ENCODE results near the gene FOXP1.

The FOXP1 gene

DNA sequence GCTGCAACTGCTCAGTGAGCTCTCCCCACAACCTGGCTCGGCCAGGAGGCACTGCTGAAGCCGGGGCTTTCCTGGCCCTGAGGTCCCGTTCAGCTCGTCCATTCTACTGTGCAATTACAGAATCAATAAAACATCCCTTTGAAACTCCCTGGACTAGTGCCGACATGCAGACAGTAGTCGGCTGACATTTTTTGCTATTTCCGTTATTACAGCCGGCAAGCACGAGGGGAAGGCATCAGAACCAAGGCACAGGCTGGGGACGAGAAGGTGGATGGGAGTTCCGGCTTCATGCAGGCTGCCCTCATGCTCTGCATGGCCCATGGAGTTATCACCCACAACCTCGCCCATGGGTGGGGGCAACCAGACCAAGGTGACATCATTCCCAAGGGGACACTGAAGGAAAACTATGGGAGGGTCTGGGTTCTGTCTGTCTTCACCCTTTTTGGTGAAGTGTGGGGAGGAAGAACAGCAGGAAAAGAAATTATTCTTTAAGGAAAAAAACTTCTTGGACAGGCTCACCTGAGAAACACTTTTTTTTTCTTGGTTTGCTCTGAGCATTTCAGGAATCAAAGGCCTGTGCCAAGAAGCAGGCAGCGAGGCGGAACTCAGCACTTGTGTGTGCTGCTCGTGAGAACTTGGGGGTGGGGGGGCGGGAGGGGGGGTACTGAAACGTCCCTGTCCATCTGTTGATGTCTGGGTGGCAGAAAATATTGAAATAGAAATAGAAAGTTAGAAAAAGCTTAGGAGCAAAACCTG is 154.5 kb downstream of the FOXP1 start:
- no peak for DNase-seq (ENCODE audit: low read depth in 2 of 2)

DNA sequence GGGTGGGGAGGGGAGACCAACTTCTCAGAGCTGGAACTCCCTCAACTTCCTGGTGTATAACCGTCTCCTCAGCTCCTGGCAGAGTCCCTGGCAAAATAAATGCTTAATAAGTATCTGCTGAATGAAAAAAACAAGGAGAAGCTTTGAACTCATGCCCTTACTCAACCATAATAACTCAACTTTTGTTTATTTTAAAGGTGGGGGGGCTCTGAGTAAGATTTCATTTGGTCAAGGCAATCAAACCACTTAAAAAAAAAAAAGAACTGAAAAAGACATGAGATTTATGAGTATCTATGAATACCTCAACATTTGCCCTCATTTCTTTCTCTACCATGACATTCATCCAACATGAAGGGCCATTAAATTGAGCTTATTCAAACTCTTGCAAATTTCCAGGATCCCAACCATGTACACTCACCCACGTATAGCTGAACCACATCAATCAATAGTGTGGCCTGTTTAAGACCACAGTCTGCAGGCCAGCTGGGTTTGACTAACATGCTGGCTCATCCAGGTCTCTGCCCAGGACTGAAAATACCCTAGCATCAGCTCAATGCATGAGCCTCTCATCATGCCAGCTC is 157.9 kb downstream of the FOXP1 start:
- no peak for DNase-seq (ENCODE audit: low read depth in 2 of 2)

DNA sequence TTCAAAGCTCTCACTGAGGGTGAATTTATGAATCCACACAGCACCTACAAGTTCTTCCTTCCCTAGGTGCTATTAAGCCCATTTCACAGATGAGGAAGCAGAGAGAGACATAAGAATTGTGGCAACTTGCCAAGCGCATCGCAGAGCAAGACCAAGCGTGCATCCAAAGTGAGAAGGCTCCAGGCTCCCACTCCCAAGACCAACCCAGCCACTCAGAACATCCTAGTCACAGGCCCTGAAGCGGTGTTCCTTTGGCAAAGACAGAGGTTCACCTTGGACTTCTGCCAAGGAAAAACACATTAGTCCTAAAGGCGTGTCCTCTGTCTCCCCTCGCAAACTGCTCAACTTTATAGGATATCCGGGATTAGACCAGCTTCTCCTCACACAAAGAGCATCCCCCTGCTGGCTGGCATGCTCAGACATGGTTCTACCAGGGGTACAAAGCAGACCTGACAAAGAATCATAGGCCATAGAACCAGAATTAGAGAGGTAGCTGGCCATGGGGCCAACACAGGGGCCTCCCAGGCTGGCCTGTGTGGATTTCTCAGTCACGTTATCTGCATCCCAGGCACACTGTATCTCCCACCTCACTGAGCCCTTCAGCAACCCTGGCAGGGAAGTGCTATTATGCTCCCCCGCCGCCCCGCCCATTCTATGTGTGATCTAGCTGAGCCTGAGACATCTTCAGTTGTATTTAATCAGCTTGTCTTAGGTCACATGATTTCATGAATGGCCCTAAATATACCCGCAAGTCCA is 160.2 kb downstream of the FOXP1 start:
- no peak for DNase-seq (ENCODE audit: low read depth in 2 of 2)

DNA sequence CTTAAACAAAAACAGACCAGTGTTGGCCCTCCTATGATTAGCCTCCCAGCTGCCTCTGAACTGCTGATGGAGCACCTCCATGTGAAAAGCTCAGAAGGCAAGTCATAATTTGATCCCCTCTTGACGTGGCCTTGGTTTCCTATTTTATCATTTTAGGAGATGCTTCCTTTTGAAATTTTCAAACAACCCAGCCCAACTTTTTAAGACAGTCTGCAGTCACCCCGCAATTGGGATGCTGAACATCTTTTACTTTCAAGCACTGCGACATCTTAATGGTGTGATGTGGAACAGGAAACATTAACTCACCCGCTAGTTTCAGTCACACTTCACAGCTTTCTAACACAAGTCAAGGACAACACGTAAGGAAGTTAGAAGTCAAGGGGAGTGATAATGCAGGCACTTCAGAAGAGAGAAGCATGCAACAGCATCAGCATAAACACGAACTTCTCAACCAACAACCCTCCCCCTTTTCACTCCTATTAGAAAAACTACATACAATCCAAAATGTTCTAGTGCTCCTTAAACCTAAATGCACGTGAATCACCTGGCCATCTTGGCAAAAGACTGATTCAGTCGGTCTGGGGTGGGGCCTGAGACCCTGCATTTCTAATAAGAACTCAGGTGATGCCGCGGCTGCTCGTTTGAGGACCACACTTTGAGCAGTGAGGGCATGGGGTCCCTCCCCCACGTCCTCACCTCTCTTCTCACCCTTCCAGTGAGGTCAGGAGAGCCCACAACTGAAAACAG is 161.5 kb downstream of the FOXP1 start:
- DNase-seq (ENCODE audit: low read depth in 2 of 2): no peak

- DNase-seq (ENCODE audit: low read depth in 2 of 2): no peak
These were observed 162.1 kb downstream of the FOXP1 start for GRCh38 chr3:71421475-71421819.

DNA sequence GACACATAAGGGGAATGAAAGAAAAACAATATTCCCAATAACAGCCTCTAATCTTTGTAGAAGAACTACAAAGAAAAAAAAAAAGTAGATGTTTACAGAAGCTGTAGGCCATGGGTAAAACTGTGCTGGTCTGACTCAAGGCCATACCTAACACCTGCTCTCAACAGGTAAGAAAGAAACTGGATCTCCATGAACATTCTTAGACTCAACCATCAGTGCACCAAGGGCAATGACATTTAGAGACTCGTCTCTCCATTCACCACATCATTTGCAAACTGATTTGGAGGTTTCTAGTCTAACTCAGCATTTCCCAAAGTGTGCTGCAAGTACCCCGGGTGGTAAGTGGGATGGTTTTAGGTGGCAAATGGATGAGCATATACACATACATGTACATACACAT is 164.2 kb downstream of the FOXP1 start:
- no peak for DNase-seq (ENCODE audit: low read depth in 2 of 2)

- DNase-seq (ENCODE audit: low read depth in 2 of 2): no peak
These were observed 165.7 kb downstream of the FOXP1 start for GRCh38 chr3:71417791-71418190.

- DNase-seq (ENCODE audit: low read depth in 2 of 2): no peak
These were observed 166.7 kb downstream of the FOXP1 start for GRCh38 chr3:71416876-71417275.

GRCh38 chr3:71415681-71416122 is 167.8 kb downstream of the FOXP1 start:
- DNase-seq (ENCODE audit: low read depth in 2 of 2): no peak

- DNase-seq (ENCODE audit: low read depth in 2 of 2): no peak
These were observed 169.2 kb downstream of the FOXP1 start for GRCh38 chr3:71414189-71414927.

- DNase-seq (ENCODE audit: low read depth in 2 of 2): no peak
These were observed 170.0 kb downstream of the FOXP1 start for GRCh38 chr3:71413572-71413971.

GRCh38 chr3:71409352-71409751 is 174.2 kb downstream of the FOXP1 start:
- DNase-seq (ENCODE audit: low read depth in 2 of 2): no peak

DNA sequence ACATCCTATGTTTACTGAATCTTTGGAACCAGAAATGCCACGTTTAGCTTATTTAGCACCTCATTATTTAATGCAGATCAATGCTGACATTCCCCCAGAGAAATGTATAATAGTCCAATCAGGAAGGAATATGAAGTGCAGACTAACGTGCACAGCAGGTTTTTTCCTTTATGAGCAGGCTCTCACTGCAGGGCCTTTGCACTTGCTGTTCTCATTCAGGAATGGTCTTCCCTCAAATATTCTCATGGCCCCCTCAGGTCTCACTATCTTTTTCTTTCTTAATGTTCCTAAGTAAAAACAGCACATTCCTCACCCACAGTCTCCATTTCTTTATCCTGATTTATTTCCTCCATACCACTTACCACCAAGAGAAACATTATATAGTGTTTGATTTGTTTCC is 174.6 kb downstream of the FOXP1 start:
- no peak for DNase-seq (ENCODE audit: low read depth in 2 of 2)

GRCh38 chr3:71407823-71408222 is 175.7 kb downstream of the FOXP1 start:
- DNase-seq (ENCODE audit: low read depth in 2 of 2): no peak

- DNase-seq (ENCODE audit: low read depth in 2 of 2): no peak
These were observed 176.3 kb downstream of the FOXP1 start for GRCh38 chr3:71406972-71407810.

- DNase-seq (ENCODE audit: low read depth in 2 of 2): no peak
These were observed 180.6 kb downstream of the FOXP1 start for GRCh38 chr3:71402911-71403310.

GRCh38 chr3:71402280-71402679 is 181.2 kb downstream of the FOXP1 start:
- no peak for DNase-seq (ENCODE audit: low read depth in 2 of 2)

- DNase-seq (ENCODE audit: low read depth in 2 of 2): no peak
These were observed 181.8 kb downstream of the FOXP1 start for GRCh38 chr3:71401695-71402231.

DNA sequence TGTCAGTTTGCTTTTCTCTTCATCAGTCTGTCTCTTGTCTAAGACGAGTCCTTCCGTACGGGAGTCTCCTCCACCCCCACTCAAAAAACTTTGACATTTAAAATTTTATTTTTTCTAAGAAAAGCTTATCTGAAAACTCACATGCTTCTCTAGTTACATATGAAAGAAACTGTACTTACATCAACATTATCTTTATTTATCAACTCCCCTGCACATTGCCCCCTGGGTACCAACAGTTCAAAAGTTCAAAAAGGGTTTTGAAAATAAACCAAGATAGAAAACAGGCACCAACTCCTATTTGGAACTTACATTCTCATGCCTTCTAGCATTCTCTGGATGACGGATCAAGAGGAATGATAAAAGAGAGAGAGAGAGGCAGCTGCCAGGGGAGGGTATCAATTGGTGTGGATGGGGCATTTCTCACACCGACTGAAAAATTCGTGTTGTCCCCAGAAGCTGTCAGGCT is 182.5 kb downstream of the FOXP1 start:
- no peak for DNase-seq (ENCODE audit: low read depth in 2 of 2)

DNA sequence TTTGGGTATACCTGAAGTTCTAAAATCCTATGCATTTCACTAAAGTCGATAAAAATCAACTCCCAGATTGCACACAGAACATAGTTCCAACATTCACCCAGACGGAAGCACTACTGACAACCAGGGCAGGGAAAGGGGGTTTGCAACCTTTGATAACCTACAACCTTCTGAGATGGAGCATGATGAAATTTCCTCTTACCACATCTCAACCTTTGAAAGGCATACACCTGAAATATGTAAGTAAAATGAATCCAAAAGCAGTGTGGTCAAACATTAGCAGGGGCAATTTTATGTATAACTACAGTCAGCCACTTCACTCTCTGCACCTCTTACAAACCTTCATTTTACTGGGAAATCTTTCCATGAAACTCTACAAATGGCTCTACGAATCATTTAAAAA is 184.1 kb downstream of the FOXP1 start:
- DNase-seq (ENCODE audit: low read depth in 2 of 2): no peak
